Hematopoietic multipotent progenitor cell treated with erythropoietin and hydrocortisone succinate and interleukin-3 and kit ligand, for 8 days (in vitro differentiated cells): ENCODE measurements around the gene GAST.

Source experiments
- DNase-seq: peaks from one replicate; pipeline ENCODE4 v3.0.0-alpha.2; 2015

GAST gene

DNA sequence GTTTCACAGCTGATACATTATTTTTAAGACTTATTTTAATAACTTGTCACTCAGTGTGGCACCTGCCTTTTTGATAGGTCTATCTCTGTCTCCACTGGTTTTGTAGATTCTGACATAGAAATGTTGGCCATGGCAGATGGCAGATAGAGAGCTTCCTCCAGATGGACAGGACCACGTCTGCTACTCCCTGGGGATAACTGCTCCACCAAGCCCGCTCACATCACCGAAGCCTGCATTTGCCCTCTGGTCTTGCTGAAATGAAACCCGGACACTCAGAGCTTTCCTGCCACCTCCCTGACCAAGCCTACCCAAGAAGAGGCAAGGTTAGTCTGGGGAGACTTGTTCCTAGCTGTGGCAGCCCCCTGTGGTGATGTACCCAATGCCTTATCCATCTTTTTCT, 38.7 kb downstream of the GAST start:
- DNase-seq = no peak

DNA sequence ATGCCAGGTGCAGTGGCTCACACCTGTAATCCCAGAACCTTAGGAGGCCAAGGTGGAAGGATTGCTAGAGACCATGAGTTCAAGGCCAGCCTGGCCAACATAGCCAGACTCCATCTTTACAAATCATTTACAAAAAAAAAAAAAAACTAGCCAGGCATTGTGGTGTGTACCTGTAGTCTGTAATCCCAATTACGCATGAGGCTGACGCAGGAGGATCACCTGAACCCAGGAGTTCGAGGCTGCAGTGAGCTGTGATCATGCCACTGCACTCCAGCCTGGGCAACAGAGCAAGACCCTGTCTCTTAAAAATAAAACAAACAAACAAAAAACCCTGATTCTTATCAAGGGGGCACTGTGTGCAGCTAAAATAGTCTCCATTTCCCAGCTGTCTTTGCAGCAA, 39.2 kb downstream of the GAST start:
- no peak for DNase-seq

DNA sequence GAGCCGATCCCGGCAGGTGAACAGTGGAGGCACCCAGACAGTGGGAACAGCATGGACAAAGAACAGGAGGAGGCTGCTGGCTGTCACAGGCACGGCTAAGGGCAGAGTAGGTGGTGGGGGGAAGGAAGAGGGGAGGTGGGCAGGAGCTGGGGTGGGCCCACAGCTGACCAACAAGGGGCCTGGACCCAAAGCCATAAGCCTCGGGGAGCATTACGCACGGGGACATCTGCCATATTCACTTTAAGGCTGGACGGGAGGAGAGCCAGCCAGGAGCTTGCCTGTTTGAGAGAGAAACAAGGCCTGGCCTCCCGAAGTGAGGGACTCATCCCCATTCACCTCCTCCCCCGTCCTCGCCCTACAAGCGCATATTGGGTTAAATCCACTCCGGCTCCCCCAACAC, 41.9 kb downstream of the GAST start:
- DNase-seq = no peak

DNA sequence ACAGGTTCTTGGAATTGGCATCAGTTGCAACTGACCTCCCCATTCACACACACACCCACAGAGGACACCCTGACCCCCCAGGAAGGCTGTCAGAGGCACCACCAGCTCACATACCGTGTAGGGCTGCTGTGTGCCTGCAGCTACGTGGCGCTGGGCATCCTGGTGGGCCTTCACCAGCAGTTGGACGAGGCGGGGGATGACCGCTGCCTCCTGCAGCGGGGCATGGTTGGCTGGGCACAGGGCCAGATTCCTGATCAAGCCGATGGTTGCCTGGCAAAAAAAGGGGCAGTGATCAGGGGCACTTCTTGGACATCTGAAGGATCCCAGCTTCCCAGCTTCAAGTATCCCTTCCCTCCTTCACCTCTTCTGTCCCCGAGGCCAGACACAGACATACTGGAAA, 46.5 kb downstream of the GAST start:
- no peak for DNase-seq

DNA sequence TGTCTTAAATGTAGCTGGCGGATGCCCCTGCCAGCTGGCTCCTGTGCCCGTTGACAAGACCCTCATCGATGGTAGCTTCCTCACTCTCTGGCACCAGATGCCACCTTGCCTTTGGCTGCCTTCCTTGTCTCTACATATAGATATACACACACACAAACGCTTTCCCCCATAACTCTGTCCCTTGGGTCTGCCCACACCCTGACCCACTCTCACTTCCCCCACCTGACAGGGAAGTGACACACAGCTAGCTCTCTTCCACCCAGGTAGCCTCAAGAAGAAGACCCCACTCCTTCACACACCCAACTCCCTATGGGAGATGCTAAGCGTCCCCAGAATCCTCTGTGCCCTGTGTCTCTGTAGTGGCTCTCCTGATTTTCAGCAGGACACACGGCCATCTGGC, 48.7 kb downstream of the GAST start:
- no peak for DNase-seq

DNA sequence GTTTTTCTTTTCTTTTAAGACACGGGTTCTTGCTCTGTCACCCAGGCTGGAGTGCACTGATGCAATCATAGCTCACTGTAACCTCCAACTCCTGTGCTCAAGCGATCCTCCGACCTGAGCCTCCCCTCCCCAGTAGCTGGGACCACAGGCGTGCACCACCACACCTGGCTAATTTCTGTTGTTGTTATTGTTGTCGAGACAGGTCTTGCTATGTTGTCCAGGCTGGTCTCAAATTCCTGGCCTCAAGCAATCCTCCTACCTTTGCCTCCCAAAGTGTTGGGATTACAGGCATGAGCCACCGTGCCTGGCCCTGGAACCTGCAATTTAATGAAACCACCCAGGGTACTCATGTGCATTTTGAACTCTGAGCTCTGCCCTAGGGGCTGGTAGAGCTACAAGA, 50.3 kb downstream of the GAST start:
- DNase-seq = no peak

DNA sequence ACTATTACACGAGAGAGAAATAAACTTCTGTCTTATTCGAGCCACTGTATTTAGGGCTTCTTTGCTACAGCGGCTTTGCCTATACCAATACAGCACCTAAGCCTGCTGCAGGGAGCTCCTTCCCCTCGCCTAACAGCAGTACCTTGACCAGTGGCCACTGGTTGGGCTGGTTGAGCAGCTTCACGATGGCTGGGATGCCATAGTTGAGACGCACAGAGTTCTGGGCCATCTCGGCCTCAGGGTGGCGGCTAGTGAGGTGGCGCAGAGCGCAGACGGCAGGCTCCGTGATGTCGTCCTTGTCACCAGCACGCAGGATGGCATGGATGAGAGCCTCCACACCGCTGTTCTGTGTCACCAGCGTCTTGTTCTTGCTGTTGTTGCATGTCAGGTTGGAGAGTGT, 50.7 kb downstream of the GAST start:
- DNase-seq = no peak

DNA sequence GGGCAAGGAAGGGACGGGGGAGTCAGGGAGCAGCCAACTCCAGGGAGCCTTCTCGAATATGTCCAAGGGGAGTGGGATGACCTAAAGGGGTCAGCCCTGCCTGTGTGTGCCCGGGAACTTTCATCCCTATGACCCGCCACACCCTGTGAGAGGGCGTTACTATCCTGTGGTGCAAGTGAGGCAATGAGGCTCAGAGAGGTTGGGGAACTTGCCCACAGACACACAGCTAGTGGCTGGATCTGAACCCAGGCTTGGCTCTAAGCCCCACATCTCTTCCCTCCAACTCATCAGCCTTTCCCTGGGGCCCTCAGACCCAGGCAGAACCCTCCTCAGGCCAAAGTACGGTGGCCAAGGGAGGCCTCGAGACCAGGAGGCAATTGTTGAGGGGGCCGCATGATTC, 51.2 kb downstream of the GAST start:
- DNase-seq = no peak
